Measurements from ENCODE around the gene C2orf78. TPM values are rescaled to one million over a fixed set of nuclear protein-coding genes. Genes with fewer than 3 reads are reported as not detected.

C2orf78 gene
- total and polyA plus RNA-seq, 2 of the 4 experiments (the other 2 are of a cell fraction) = 0.03 TPM; not detected in 1

- in situ Hi-C loops (cut with MboI; ENCODE audit: low sequenced_read_pairs) (no loop called here), intact Hi-C loops (cut with micrococcal nuclease) (no loop called here)
Measured at GRCh38 chr2:73856214-73856613, 72.2 kb downstream of the C2orf78 start.

More at GRCh38 chr2:73856214-73856613, 72.2 kb downstream of the C2orf78 start:
- Histone ChIP-seq H4K8ac (ENCODE audit: low read depth in 2 of 2, low read length in 2 of 2) (peak overlapping the region in 1 of 2 experiments; percentile 31; a peak in 1 of 4 replicates), H3K27me3 (ENCODE audit: control insufficient read depth, insufficient read depth, low read length) (no peaks in the 10 kb centered on the region), H3K9me3 (ENCODE audit: control insufficient read depth, insufficient read depth, low read length) (no peaks in the 10 kb centered on the region), H3K23ac (ENCODE audit: low read depth, low read length) (peak overlapping the region; percentile 63; the same call in 1 of the 2 replicates), H3K27ac (ENCODE audit: insufficient read depth, low read length) (no peak overlapping the region; the same call in 1 of the 2 replicates), H2BK5ac (ENCODE audit: low read depth, low read length, poor library complexity, severe bottlenecking) (peak overlapping the region; percentile 94), H4K20me1 (ENCODE audit: insufficient read depth, low read length) (peaks cover 12% of the 10 kb centered on the region; the same call in 1 of the 2 replicates), H2AK5ac (ENCODE audit: low read depth, low read length) (peak overlapping the region; percentile 87), H2BK120ac (ENCODE audit: low read depth, low read length) (0 out of 2 replicates have a peak overlapping the region, but pooled peaks have one; percentile 42), H4K91ac (ENCODE audit: insufficient read depth, low read depth, low read length) (peak overlapping the region; percentile 62; the same call in 1 of the 2 replicates), H3K14ac (replicated peaks; ENCODE audit: low read depth, low read length) (peak overlapping the region; percentile 82; the same call in 1 of the 2 replicates), H3K56ac (ENCODE audit: extremely low read depth, insufficient read depth, low read length) (no peak overlapping the region; the same call in 1 of the 2 replicates), H3K4me2 (ENCODE audit: low read depth, low read length) (no peak overlapping the region; the same call in 1 of the 2 replicates), H3K4ac (ENCODE audit: low read depth, low read length) (peak overlapping the region; percentile 76; the same call in 1 of the 2 replicates), H3K4me3 (ENCODE audit: insufficient read depth, low read depth, low read length) (no peak overlapping the region), H3K18ac (ENCODE audit: low read depth, low read length) (peak overlapping the region; percentile 89; the same call in 1 of the 2 replicates), H2BK20ac (ENCODE audit: low read depth, low read length) (peak overlapping the region; percentile 73; the same call in 1 of the 2 replicates), H2AFZ (replicated peaks; ENCODE audit: low read length, poor library complexity) (no peak overlapping the region), H4K5ac (ENCODE audit: low read depth, low read length) (peak overlapping the region; percentile 72; the same call in 1 of the 2 replicates), H3K4me1 (ENCODE audit: control insufficient read depth, insufficient read depth, low read length) (peaks cover 15% of the 10 kb centered on the region), H3K9ac (ENCODE audit: low read depth, low read length) (no peak overlapping the region), H3K36me3 (ENCODE audit: control insufficient read depth, insufficient read depth, low read length) (peaks cover 35% of the 10 kb centered on the region), H3K79me1 (ENCODE audit: low read depth in 1 of 2, low read length in 2 of 2) (peaks cover 0 to 23% of the 10 kb centered on the region in 2 experiments; a peak in 2 of 4 replicates), H2AK9ac (replicated peaks; ENCODE audit: low read depth, low read length, poor library complexity) (no peak overlapping the region), H3K9me1 (ENCODE audit: insufficient read depth, low read length) (peaks cover 19% of the 10 kb centered on the region), H2BK15ac (ENCODE audit: low read depth, low read length) (peak overlapping the region; percentile 46; the same call in 1 of the 3 replicates)
- ChIA-PET POLR2A (ENCODE audit: unreplicated experiment) (no interaction called here), CTCF (no interaction called here)
- ATAC-seq (ENCODE audit: low read depth) = peak; percentile 21; the same call in 1 of the 2 replicates
- DNase-seq = peak; percentile 98
- dilution Hi-C loops (cut with HindIII; ENCODE audit: low sequenced_read_pairs, unreplicated experiment) = no loop called here
- no peak for TF ChIP-seq CHD1 (IDR thresholded peaks at IDR 0.05; ENCODE audit: low read depth, low read length)
- TF ChIP-seq CTCF (conservative IDR thresholded peaks at IDR 0.05; ENCODE audit: low read depth, low read length) = no peak
- TF ChIP-seq RFX5 (IDR thresholded peaks at IDR 0.05; ENCODE audit: low read depth, low read length) = no peak
- TF ChIP-seq ELK1 (IDR thresholded peaks at IDR 0.05; ENCODE audit: borderline replicate concordance, low read depth, low read length) = no peak
- TF ChIP-seq CEBPB (IDR thresholded peaks at IDR 0.05; ENCODE audit: low read depth, low read length) = peak; percentile 75
- TF ChIP-seq NFE2L2 (IDR thresholded peaks at IDR 0.05; ENCODE audit: low read depth, low read length) = no peak
- TF ChIP-seq RAD21 (IDR thresholded peaks at IDR 0.05; ENCODE audit: low read length) = no peak
- 0 out of 2 replicates have a peak, but pooled peaks have one; percentile 3 for TF ChIP-seq BHLHE40 (IDR thresholded peaks at IDR 0.05; ENCODE audit: low read depth, low read length)
- no peak for TF ChIP-seq MXI1 (IDR thresholded peaks at IDR 0.05; ENCODE audit: borderline replicate concordance, low read depth, low read length)
- TF ChIP-seq USF2 (IDR thresholded peaks at IDR 0.05; ENCODE audit: low read depth, low read length) = no peak
- no peak for TF ChIP-seq POLR2A (IDR thresholded peaks at IDR 0.05; ENCODE audit: low read depth, low read length)
- no peak for TF ChIP-seq SMC3 (IDR thresholded peaks at IDR 0.05; ENCODE audit: low read depth, low read length)
- TF ChIP-seq RCOR1 (IDR thresholded peaks at IDR 0.05; ENCODE audit: insufficient replicate concordance, low read length) = peak; percentile 94
- peak; percentile 75 for TF ChIP-seq FOS (IDR thresholded peaks at IDR 0.05; ENCODE audit: low read depth, low read length)
- TF ChIP-seq MAZ (IDR thresholded peaks at IDR 0.05; ENCODE audit: borderline replicate concordance, low read depth, low read length) = no peak
- TF ChIP-seq MAFK (IDR thresholded peaks at IDR 0.05; ENCODE audit: low read depth, low read length) = no peak
- no TSS peak for BruUV-seq (replicated peaks)

Measured in IMR-90 (cell line).